ENCODE measurements around the gene RSPO4.

RSPO4 gene

DNA sequence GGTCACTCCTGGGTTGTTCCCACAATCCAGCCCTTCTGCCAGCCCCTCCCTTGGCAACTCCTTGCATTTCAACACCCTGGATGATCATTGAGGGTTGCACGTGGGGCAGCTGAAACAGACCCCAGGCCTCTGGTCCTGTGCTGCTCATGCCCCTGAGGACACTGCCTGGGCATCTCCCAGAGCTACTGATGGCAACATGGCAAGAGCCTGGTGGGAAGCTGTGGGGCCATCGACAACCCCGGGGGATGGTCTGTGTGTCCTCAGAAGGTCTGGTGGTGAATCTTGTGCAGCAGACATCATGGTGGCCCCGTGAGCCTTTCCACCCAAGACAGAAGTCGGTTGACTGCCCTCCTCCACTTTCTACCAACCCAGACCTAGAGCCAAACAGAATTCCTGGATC lies 81.0 kb downstream of the RSPO4 start:
- H3K79me1 ChIP-seq (replicated peaks; ENCODE audit: low read length, poor library complexity, severe bottlenecking) = no peaks in the 10 kb centered on the region
- no peak overlapping the region for H3K4me3 ChIP-seq (ENCODE audit: insufficient read depth in 1 of 2, low read depth in 1 of 2, low read length in 2 of 2)
- no peak overlapping the region for H3K4ac ChIP-seq (ENCODE audit: low read depth in 1 of 2, low read length in 2 of 2)
- no peak overlapping the region for H3K4me2 ChIP-seq (ENCODE audit: low read length, poor library complexity, severe bottlenecking)
- H2BK120ac ChIP-seq (ENCODE audit: low read depth, low read length) = no peak overlapping the region
- H2BK15ac ChIP-seq (ENCODE audit: low read depth, poor library complexity, severe bottlenecking) = no peak overlapping the region
- H3K27me3 ChIP-seq (ENCODE audit: control insufficient read depth in 1 of 2, insufficient read depth in 1 of 2, low read length in 2 of 2) = peaks cover 17 to 29% of the 10 kb centered on the region in 2 experiments
- no peak for DNase-seq
- H3K36me3 ChIP-seq (ENCODE audit: control insufficient read depth in 1 of 2, insufficient read depth in 2 of 2, low read depth in 1 of 2, low read length in 2 of 2) = no peaks in the 10 kb centered on the region
- no peak overlapping the region for H4K91ac ChIP-seq (ENCODE audit: low read length)
- H3K14ac ChIP-seq (ENCODE audit: low read length in 2 of 2) = no peak overlapping the region
- no peak overlapping the region for H2BK5ac ChIP-seq (ENCODE audit: low read depth, low read length, poor library complexity, severe bottlenecking)
- H2BK12ac ChIP-seq (ENCODE audit: low read length in 2 of 2) = no peak overlapping the region
- no peak overlapping the region for H3K23ac ChIP-seq (ENCODE audit: low read length in 2 of 2)
- no peak overlapping the region for H2AK5ac ChIP-seq (ENCODE audit: low read length, severe bottlenecking)
- no peak overlapping the region for H3K18ac ChIP-seq (ENCODE audit: low read depth in 1 of 2, low read length in 2 of 2)
- H3K27ac ChIP-seq (ENCODE audit: low read length, poor library complexity, severe bottlenecking) = no peak overlapping the region
- WGBS = 76% methylated on average over 5 of the region's 5 CpGs
- no peak overlapping the region for H3K9ac ChIP-seq (ENCODE audit: low read length)
- no peaks in the 10 kb centered on the region for H3K9me3 ChIP-seq (ENCODE audit: control insufficient read depth, low read length)
- H3K4me1 ChIP-seq (ENCODE audit: control insufficient read depth, insufficient read depth, low read depth, low read length) = no peaks in the 10 kb centered on the region
- H2AFZ ChIP-seq (ENCODE audit: low read depth, low read length) = no peak overlapping the region
- H4K8ac ChIP-seq (ENCODE audit: low read length) = no peak overlapping the region

- no peak overlapping the region for H3K4ac ChIP-seq (ENCODE audit: low read depth in 1 of 2, low read length in 2 of 2)
- no peaks in the 10 kb centered on the region for H3K79me1 ChIP-seq (replicated peaks; ENCODE audit: low read length, poor library complexity, severe bottlenecking)
- no peak overlapping the region for H2BK120ac ChIP-seq (ENCODE audit: low read depth, low read length)
- no peak overlapping the region for H4K8ac ChIP-seq (ENCODE audit: low read length)
- WGBS = 97% methylated on average over 4 of the region's 4 CpGs
- DNase-seq = no peak
- no peak overlapping the region for H2BK15ac ChIP-seq (ENCODE audit: low read depth, poor library complexity, severe bottlenecking)
- H3K9me3 ChIP-seq (ENCODE audit: control insufficient read depth, low read length) = no peaks in the 10 kb centered on the region
- no peak overlapping the region for H3K14ac ChIP-seq (ENCODE audit: low read length in 2 of 2)
- no peak overlapping the region for H2BK5ac ChIP-seq (ENCODE audit: low read depth, low read length, poor library complexity, severe bottlenecking)
- H3K27me3 ChIP-seq (ENCODE audit: control insufficient read depth in 1 of 2, insufficient read depth in 1 of 2, low read length in 2 of 2) = peaks cover 20 to 37% of the 10 kb centered on the region in 2 experiments
- no peaks in the 10 kb centered on the region for H3K4me1 ChIP-seq (ENCODE audit: control insufficient read depth, insufficient read depth, low read depth, low read length)
- no peak overlapping the region for H2AFZ ChIP-seq (ENCODE audit: low read depth, low read length)
- H2AK5ac ChIP-seq (ENCODE audit: low read length, severe bottlenecking) = no peak overlapping the region
- H3K4me3 ChIP-seq (ENCODE audit: insufficient read depth in 1 of 2, low read depth in 1 of 2, low read length in 2 of 2) = no peak overlapping the region
- H2BK12ac ChIP-seq (ENCODE audit: low read length in 2 of 2) = no peak overlapping the region
- no peak overlapping the region for H3K9ac ChIP-seq (ENCODE audit: low read length)
- no peaks in the 10 kb centered on the region for H3K36me3 ChIP-seq (ENCODE audit: control insufficient read depth in 1 of 2, insufficient read depth in 2 of 2, low read depth in 1 of 2, low read length in 2 of 2)
- H3K18ac ChIP-seq (ENCODE audit: low read depth in 1 of 2, low read length in 2 of 2) = no peak overlapping the region
- H3K23ac ChIP-seq (ENCODE audit: low read length in 2 of 2) = no peak overlapping the region
- no peak overlapping the region for H3K4me2 ChIP-seq (ENCODE audit: low read length, poor library complexity, severe bottlenecking)
- no peak overlapping the region for H3K27ac ChIP-seq (ENCODE audit: low read length, poor library complexity, severe bottlenecking)
- no peak overlapping the region for H4K91ac ChIP-seq (ENCODE audit: low read length)
Measured at GRCh38 chr20:920311-920710, 81.8 kb downstream of the RSPO4 start.

DNA sequence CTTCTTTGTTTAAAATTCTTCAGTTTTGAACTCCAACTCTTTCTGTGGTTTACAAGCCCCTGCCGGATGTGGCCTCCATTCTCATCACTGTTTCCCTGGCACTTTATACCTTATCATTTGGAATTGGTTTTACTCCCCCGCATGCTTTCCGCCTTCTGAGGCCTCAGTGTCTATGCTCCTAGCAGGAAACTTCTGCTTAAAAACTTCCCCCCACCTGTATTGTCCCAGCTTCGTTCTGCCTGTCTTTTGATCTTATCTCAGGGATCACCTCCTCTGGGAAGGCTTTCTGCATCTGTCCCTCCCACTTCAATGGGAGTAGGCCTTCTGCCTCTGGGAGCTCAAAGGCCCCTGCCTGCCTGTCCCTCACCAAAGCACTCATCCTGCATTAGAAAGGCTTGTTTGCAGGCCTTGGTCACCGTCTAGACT lies 82.6 kb downstream of the RSPO4 start:
- Histone ChIP-seq H3K27ac (ENCODE audit: low read length, poor library complexity, severe bottlenecking) (no peak overlapping the region), H2AFZ (ENCODE audit: low read depth, low read length) (no peak overlapping the region), H3K18ac (ENCODE audit: low read depth in 1 of 2, low read length in 2 of 2) (no peak overlapping the region), H3K4me3 (ENCODE audit: insufficient read depth in 1 of 2, low read depth in 1 of 2, low read length in 2 of 2) (no peak overlapping the region), H3K23ac (ENCODE audit: low read length in 2 of 2) (no peak overlapping the region), H2AK5ac (ENCODE audit: low read length, severe bottlenecking) (no peak overlapping the region), H4K8ac (ENCODE audit: low read length) (no peak overlapping the region), H3K14ac (ENCODE audit: low read length in 2 of 2) (no peak overlapping the region), H3K9me3 (ENCODE audit: control insufficient read depth, low read length) (no peaks in the 10 kb centered on the region), H4K91ac (ENCODE audit: low read length) (no peak overlapping the region), H3K4me2 (ENCODE audit: low read length, poor library complexity, severe bottlenecking) (no peak overlapping the region), H3K79me1 (replicated peaks; ENCODE audit: low read length, poor library complexity, severe bottlenecking) (no peaks in the 10 kb centered on the region), H2BK12ac (ENCODE audit: low read length in 2 of 2) (no peak overlapping the region), H2BK5ac (ENCODE audit: low read depth, low read length, poor library complexity, severe bottlenecking) (no peak overlapping the region), H3K36me3 (ENCODE audit: control insufficient read depth in 1 of 2, insufficient read depth in 2 of 2, low read depth in 1 of 2, low read length in 2 of 2) (no peaks in the 10 kb centered on the region), H2BK15ac (ENCODE audit: low read depth, poor library complexity, severe bottlenecking) (no peak overlapping the region), H3K4ac (ENCODE audit: low read depth in 1 of 2, low read length in 2 of 2) (no peak overlapping the region), H2BK120ac (ENCODE audit: low read depth, low read length) (no peak overlapping the region), H3K9ac (ENCODE audit: low read length) (no peak overlapping the region), H3K27me3 (ENCODE audit: control insufficient read depth in 1 of 2, insufficient read depth in 1 of 2, low read length in 2 of 2) (peaks cover 26 to 44% of the 10 kb centered on the region in 2 experiments), H3K4me1 (ENCODE audit: control insufficient read depth, insufficient read depth, low read depth, low read length) (no peaks in the 10 kb centered on the region)
- DNase-seq = no peak
- 54% methylated on average over 5 of the region's 5 CpGs for WGBS

DNA sequence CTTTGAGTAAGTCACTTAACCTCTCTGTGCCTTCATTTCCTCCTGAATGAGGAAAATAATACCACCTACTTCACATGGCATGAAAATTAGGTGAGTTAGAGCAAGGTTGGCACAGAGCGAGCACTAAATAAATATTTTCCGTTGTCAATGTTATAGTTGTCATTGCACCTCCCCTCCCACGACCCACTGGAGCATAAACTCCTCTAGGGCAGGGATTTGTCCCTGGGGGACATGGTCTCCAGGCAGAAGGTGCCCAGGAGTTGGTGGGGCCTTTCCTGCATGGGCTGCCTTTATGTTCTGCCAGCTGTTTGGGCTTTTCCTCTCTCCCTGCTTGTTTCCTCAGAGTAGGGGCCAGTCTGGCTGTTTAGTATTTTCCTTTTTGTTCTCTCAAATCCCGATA lies 84.7 kb downstream of the RSPO4 start:
- Histone ChIP-seq H3K18ac (ENCODE audit: low read depth in 1 of 2, low read length in 2 of 2) (no peak overlapping the region), H3K4ac (ENCODE audit: low read depth in 1 of 2, low read length in 2 of 2) (no peak overlapping the region), H3K9me3 (ENCODE audit: control insufficient read depth, low read length) (no peaks in the 10 kb centered on the region), H3K36me3 (ENCODE audit: control insufficient read depth in 1 of 2, insufficient read depth in 2 of 2, low read depth in 1 of 2, low read length in 2 of 2) (no peaks in the 10 kb centered on the region), H3K9ac (ENCODE audit: low read length) (no peak overlapping the region), H3K79me1 (replicated peaks; ENCODE audit: low read length, poor library complexity, severe bottlenecking) (no peaks in the 10 kb centered on the region), H2BK120ac (ENCODE audit: low read depth, low read length) (no peak overlapping the region), H2BK15ac (ENCODE audit: low read depth, poor library complexity, severe bottlenecking) (no peak overlapping the region), H3K27ac (ENCODE audit: low read length, poor library complexity, severe bottlenecking) (no peak overlapping the region), H3K4me3 (ENCODE audit: insufficient read depth in 1 of 2, low read depth in 1 of 2, low read length in 2 of 2) (no peak overlapping the region), H3K27me3 (ENCODE audit: control insufficient read depth in 1 of 2, insufficient read depth in 1 of 2, low read length in 2 of 2) (peaks cover 33 to 57% of the 10 kb centered on the region in 2 experiments), H2AFZ (ENCODE audit: low read depth, low read length) (no peak overlapping the region), H2AK5ac (ENCODE audit: low read length, severe bottlenecking) (no peak overlapping the region), H3K23ac (ENCODE audit: low read length in 2 of 2) (no peak overlapping the region), H3K14ac (ENCODE audit: low read length in 2 of 2) (no peak overlapping the region), H3K4me1 (ENCODE audit: control insufficient read depth, insufficient read depth, low read depth, low read length) (no peaks in the 10 kb centered on the region), H2BK12ac (ENCODE audit: low read length in 2 of 2) (no peak overlapping the region), H4K91ac (ENCODE audit: low read length) (no peak overlapping the region), H3K4me2 (ENCODE audit: low read length, poor library complexity, severe bottlenecking) (no peak overlapping the region), H2BK5ac (ENCODE audit: low read depth, low read length, poor library complexity, severe bottlenecking) (no peak overlapping the region), H4K8ac (ENCODE audit: low read length) (no peak overlapping the region)
- no peak for DNase-seq
- WGBS = 78% methylated on average over 4 of the region's 4 CpGs

Data from mesenchymal stem cell (in vitro differentiated cells and primary cell).